Measurements from ENCODE around the gene SEM1.

The SEM1 gene

DNA sequence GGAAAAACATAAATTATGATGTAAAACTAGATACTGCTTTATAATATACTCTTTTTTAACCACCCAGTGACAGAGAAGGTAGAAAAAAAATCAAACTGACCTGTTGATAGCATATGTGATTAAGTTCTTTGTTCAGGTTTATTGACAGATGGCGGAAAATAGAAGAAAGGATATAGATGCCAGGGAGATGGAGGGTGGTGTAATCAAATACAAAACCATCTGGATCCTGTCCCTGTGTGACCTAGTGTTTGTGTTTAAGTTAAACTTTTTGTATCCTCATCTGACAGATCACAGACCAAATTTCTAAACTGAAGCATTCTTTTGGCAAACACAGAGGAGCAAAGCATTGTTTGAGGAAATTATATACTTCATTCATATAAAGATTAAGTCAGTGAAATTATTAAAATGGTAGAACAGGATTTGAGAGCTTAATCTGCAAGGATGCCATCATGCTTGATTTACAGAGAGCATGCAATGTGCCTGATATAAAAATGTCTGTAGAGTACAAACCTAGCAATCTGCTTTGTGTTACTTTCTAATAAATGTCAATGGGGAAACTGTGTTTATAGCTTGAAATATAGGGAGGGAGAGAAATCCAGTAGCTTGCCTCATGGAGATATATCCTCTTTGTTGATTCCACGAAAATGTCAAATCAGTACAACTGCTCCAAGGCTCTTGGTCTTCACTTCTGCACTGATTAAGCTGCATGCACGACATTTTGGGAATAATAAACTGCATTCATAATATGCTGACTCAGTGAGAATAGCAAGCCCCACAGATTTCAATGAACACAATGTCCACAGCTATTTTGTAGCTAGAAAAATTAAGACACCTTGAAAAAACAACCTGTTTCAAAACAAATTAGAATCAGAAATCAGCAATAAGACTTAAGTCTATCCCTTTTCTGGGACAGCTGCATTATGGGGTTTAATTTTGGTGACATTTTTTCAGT lies 39.0 kb downstream of the SEM1 start:
- no peak overlapping the region for H3K27ac ChIP-seq (replicated peaks)
- H3K4me3 ChIP-seq (replicated peaks; ENCODE audit: insufficient read depth, low read length), result no peak overlapping the region
- DNase-seq (ENCODE audit: low read depth in 1 of 2, low spot score in 1 of 2), result no peak
- no peak for TF ChIP-seq GABPA (IDR thresholded peaks at IDR 0.05; ENCODE audit: low read depth)
- TF ChIP-seq, protein P1, sequence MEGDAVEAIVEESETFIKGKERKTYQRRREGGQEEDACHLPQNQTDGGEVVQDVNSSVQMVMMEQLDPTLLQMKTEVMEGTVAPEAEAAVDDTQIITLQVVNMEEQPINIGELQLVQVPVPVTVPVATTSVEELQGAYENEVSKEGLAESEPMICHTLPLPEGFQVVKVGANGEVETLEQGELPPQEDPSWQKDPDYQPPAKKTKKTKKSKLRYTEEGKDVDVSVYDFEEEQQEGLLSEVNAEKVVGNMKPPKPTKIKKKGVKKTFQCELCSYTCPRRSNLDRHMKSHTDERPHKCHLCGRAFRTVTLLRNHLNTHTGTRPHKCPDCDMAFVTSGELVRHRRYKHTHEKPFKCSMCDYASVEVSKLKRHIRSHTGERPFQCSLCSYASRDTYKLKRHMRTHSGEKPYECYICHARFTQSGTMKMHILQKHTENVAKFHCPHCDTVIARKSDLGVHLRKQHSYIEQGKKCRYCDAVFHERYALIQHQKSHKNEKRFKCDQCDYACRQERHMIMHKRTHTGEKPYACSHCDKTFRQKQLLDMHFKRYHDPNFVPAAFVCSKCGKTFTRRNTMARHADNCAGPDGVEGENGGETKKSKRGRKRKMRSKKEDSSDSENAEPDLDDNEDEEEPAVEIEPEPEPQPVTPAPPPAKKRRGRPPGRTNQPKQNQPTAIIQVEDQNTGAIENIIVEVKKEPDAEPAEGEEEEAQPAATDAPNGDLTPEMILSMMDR (IDR thresholded peaks at IDR 0.05; ENCODE audit: insufficient read depth, low read length), result no peak
- TF ChIP-seq SPI1 (IDR thresholded peaks at IDR 0.05; ENCODE audit: borderline replicate concordance, low read depth), result no peak
- no peak for TF ChIP-seq POLR2AphosphoS5 (IDR thresholded peaks at IDR 0.05; ENCODE audit: low read depth)
- TF ChIP-seq, protein P2, sequence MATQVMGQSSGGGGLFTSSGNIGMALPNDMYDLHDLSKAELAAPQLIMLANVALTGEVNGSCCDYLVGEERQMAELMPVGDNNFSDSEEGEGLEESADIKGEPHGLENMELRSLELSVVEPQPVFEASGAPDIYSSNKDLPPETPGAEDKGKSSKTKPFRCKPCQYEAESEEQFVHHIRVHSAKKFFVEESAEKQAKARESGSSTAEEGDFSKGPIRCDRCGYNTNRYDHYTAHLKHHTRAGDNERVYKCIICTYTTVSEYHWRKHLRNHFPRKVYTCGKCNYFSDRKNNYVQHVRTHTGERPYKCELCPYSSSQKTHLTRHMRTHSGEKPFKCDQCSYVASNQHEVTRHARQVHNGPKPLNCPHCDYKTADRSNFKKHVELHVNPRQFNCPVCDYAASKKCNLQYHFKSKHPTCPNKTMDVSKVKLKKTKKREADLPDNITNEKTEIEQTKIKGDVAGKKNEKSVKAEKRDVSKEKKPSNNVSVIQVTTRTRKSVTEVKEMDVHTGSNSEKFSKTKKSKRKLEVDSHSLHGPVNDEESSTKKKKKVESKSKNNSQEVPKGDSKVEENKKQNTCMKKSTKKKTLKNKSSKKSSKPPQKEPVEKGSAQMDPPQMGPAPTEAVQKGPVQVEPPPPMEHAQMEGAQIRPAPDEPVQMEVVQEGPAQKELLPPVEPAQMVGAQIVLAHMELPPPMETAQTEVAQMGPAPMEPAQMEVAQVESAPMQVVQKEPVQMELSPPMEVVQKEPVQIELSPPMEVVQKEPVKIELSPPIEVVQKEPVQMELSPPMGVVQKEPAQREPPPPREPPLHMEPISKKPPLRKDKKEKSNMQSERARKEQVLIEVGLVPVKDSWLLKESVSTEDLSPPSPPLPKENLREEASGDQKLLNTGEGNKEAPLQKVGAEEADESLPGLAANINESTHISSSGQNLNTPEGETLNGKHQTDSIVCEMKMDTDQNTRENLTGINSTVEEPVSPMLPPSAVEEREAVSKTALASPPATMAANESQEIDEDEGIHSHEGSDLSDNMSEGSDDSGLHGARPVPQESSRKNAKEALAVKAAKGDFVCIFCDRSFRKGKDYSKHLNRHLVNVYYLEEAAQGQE (IDR thresholded peaks at IDR 0.05; ENCODE audit: insufficient replicate concordance, low read depth), result no peak
- H3K27me3 ChIP-seq (ENCODE audit: insufficient read depth, poor library complexity, severe bottlenecking), result no peaks in the 10 kb centered on the region

DNA sequence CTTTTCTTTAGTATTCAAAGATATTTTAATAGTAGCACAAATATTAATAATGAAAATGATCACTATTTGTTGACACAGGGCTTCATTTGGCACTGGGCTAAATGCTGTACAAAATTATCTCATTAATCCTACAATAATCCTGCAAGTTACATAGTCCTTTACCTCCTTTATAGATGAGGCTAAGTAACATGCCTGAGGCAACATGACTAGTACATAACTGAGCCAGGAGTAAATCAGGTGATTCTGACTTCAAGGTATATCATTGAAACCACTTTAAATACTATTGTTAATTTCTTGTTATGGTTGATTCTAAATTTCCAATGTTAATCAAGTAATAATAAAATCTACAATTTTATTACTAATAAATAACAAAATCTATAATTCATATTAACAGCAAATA lies 39.8 kb downstream of the SEM1 start:
- TF ChIP-seq SPI1 (IDR thresholded peaks at IDR 0.05; ENCODE audit: borderline replicate concordance, low read depth) (no peak), POLR2AphosphoS5 (IDR thresholded peaks at IDR 0.05; ENCODE audit: low read depth) (no peak), GABPA (IDR thresholded peaks at IDR 0.05; ENCODE audit: low read depth) (no peak)
- TF ChIP-seq, protein P2 (IDR thresholded peaks at IDR 0.05; ENCODE audit: insufficient replicate concordance, low read depth), result no peak
- TF ChIP-seq, protein P1 (IDR thresholded peaks at IDR 0.05; ENCODE audit: insufficient read depth, low read length), result no peak
- Histone ChIP-seq H3K4me3 (replicated peaks; ENCODE audit: insufficient read depth, low read length) (no peak overlapping the region), H3K27me3 (ENCODE audit: insufficient read depth, poor library complexity, severe bottlenecking) (no peaks in the 10 kb centered on the region), H3K27ac (replicated peaks) (no peak overlapping the region)
- DNase-seq (ENCODE audit: low read depth in 1 of 2, low spot score in 1 of 2), result no peak

DNA sequence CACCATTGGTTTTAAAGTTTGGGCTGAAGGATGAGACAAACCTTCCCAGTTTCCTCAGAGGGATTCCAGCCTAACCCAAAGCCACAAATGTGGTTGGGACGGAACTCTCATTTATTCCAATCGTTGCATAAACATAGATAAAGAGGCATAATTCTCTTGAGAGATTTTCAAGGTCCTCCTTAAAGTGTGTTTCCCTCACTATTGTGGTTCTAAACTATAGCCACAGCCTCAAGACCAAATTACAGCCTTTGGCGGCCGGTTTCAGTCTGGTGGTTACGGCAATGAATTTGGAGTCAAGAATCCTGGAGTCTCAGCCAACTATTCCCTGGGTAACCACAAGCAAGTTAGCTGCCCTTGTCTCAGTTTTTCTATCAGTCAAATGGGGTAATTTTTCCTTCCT lies 42.6 kb downstream of the SEM1 start:
- Histone ChIP-seq H3K27me3 (ENCODE audit: insufficient read depth, poor library complexity, severe bottlenecking) (no peaks in the 10 kb centered on the region), H3K4me3 (replicated peaks; ENCODE audit: insufficient read depth, low read length) (no peak overlapping the region), H3K27ac (replicated peaks) (no peak overlapping the region)
- no peak for TF ChIP-seq SPI1 (IDR thresholded peaks at IDR 0.05; ENCODE audit: borderline replicate concordance, low read depth)
- no peak for TF ChIP-seq POLR2AphosphoS5 (IDR thresholded peaks at IDR 0.05; ENCODE audit: low read depth)
- TF ChIP-seq GABPA (IDR thresholded peaks at IDR 0.05; ENCODE audit: low read depth), result no peak
- TF ChIP-seq, protein P2 (IDR thresholded peaks at IDR 0.05; ENCODE audit: insufficient replicate concordance, low read depth), result no peak
- TF ChIP-seq, protein P1 (IDR thresholded peaks at IDR 0.05; ENCODE audit: insufficient read depth, low read length), result no peak
- DNase-seq (ENCODE audit: low read depth in 1 of 2, low spot score in 1 of 2), result no peak

All from HL-60 (cell line).